ENCODE measurements around the gene RUSC2.
"Not testable (repeated sequence)": the region's sequence is repeated elsewhere in the genome, so short reads cannot be mapped to it uniquely, and the experiment has no call there.

RUSC2 gene

DNA sequence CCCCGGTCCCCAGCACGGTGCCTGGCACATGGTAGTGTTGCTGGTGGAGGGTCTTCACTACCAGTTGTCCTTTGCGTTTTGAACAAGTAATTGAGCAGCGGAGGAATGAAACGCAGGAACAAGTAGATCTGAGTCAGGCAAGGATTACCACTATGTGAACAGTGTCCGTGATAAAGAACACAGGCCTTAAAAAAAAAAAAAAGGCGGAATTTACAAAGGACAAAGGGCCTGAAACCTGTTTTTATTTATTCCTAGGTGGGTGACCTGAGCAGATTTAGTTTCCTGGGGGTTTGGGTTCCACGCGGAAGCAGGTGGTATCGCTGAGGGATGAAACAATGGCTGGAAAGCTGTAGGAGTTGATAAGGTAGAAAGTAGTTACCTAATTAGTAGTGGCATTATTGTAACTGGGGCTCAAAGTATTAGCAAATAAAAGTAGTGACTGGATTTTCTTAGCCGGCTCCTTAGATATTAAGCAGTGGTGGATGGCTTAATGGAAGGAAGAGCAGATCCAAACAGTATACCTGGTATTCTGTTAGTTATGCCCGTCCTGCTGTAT is 1.1 kb downstream of the RUSC2 start:
- DNase-seq, result no peak

DNA sequence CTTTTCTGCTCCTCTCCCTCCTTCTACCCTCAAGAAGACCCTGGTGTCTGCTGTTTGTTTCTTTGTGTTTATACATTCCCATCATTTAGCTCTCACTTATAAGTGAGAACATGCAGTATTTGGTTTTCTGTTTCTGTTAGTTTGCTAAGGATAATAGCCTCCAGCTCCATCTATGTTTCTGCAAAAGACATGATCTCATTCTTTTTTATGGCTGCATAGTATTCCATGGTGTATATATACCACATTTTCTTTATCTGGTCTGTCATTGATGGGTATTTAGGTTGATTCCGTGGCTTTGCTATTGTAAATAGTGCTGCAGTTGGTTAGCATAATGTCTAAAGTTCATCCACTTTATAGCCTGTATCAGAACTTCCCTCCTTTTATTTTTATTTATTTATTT is 3.2 kb downstream of the RUSC2 start:
- not testable (repeated sequence) for DNase-seq

DNA sequence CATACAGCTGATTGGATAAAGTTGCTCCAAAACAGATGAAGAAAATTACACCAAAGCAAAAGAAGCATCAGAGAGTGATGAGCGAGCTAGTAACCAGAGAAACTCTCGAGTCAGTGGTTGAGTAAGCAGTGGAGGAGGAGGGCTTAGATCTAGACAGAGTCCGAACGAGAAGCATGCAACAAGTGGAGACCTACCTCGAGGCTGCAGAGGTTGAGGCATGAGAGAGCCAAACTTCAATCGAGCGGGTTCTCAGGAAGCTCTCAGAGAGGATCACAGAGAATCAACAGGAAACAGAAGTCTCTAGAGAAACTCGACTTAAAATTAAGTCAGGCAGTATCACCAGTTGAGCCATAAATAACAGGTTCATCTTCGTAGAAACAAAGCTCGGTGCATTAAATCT is 6.1 kb downstream of the RUSC2 start:
- DNase-seq, result no peak

DNA sequence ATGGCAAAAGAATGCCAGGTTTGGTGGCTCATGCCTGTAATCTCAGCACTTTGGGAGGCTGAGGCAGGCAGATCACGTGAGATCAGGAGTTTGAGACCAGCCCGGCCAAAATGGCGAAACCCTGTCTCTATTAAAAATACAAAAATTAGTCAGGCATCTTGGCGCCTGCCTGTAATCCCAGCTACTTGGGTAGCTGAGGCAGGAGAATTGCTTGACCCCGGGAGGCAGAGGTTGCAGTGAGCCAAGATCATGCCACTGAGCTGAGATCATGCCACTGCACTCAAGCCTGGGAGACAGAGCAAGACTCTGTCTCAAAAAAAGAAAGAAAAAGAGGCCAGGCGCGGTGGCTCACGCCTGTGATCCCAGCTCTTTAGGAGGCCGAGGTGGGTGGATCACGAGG is 8.3 kb downstream of the RUSC2 start:
- DNase-seq, result not testable (repeated sequence)

DNA sequence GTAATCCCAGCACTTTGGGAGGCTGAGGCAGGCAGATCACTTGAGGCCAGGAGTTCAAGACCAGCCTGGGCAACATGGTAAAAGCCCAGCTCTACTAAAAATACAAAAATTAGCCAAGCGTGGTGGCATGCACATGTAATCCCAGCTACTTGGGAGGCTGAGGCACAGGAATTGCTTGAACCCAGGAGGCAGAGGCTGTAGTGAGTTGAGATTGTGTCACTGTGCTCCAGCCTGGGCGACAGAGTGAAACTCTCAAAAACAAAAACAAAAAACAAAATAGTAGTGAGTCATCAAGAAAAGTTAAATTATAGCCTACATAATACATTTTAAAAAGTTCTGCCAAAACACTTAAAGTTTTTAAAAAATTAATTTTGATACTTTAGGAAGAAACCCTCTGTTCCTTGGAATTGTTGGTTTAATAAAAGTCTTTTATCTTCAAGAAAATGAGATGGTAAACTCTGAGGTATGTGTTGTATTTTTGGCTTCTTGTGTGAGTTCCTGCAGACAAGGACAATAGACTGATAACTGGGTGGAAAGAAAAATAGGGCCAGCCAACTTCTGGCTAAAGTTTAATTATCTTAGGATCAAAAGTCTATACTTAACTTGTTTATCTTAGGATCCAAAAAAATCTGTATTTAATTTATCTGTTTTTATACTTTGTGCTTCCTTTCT is 9.3 kb downstream of the RUSC2 start:
- DNase-seq, result no peak

DNA sequence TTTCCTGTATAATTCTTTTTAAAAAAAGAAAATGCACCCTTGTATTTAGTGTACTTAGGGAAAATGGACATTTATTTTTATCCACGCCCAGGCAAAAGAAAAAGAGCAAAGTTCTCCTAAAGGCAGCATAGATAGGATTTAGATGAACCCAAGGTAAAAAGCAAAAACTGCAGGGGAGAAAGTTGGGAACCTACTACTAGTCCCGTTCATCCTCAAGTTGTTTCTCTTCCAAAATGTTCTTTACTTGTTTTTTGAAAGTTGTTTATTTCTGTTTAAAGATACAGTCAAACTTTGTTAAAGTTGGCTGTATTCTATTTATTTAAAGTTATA is 9.8 kb downstream of the RUSC2 start:
- DNase-seq, result no peak

DNA sequence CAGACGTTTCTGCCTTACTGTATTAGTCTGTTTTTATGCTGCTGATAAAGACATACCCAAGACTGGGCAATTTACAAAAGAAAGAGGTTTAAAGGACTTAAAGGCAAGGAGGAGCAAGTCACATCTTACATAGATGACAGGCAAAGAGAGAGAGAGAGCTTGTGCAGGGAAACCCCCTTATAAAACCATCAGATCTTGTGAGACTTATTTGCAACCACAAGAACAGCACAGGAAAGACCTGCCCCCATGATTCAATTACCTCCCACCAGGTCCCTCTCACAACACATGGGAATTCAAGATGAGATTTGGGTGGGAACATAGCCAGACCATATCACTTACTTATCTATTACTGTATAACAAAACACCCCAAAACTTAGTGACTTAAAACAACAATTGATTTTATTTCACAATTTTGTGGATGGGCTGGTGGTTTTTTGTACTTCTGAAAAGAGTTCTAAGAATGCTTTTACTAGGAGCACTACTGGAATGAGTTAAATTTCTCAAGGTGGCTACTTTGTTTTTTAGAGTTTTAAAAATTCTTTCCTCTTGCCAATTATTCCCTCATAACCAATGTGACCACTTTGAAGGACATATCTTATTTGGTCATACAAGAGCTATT is 10.3 kb downstream of the RUSC2 start:
- DNase-seq, result no peak

DNA sequence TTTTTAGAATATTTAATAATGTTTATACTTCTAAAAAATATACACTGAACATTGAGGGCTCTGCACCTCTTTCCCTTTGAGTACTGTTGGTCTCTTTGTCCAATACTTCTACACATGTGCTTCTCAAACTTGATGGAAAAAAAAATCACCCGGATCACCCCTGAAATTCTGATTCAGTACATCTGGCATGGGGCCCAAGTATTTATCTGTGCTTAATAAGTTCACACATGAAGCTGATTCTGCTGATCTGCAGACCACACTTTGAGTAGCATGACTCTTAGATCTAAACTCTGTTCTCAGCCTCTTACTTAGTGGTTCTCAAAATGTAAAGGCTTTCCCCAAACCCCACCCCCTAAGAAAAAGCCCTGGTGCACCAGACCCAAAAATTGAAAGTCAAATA is 12.0 kb downstream of the RUSC2 start:
- no peak for DNase-seq

DNA sequence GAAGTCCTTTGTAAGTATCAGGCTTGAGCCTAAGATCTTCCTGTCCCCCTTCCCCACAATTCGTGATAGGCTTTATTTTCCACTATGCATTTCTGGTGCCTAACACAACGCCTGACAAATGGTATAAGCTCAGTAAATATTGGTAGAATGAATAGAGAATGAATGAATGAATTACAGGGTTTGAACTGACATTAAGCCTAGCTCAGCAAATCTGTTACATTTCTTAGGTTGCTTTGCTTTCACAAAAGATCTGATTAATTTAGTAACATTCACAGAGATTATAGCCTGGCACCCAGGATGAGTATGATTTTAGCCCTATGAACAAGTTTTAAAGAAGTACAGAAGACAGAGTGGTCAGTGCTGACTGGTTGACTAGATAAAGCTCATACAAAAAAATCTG is 16.4 kb downstream of the RUSC2 start:
- no peak for DNase-seq

DNA sequence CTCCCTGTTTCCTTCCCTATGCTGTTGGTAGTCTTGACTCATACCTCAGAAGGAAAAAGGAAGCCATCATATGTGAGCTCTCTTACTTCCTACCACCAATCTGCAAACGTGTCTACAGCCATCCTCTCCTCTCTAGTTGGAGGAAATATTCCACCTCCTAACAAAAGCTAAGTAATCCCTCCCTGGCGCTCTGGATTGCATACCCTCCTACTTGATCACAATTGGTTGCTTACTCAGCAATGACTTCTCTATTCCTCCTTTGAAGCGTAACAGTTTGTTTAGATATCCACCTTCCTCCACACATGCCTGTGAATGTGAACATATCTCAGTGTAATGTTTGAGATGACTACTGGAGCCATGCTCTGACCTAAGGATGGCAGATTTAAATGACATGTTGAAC is 18.2 kb downstream of the RUSC2 start:
- DNase-seq, result no peak

DNA sequence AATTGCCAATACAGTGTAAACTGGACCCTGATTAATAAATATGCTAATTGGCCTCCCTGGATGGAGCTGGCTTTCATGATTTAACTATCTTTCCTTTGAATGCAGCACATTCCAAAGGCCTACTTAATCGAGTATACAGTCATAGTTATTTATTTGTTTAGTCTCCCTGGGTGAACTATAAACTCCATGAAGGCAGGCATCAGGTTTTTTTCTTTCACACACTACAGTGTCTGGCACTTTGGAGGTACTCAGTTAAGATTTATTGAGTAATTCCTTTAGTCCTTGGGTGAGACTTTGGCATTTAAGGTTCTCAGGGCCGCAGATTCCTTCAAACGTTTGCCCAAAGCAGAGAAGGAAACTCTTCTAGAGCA is 20.5 kb downstream of the RUSC2 start:
- no peak for DNase-seq

DNA sequence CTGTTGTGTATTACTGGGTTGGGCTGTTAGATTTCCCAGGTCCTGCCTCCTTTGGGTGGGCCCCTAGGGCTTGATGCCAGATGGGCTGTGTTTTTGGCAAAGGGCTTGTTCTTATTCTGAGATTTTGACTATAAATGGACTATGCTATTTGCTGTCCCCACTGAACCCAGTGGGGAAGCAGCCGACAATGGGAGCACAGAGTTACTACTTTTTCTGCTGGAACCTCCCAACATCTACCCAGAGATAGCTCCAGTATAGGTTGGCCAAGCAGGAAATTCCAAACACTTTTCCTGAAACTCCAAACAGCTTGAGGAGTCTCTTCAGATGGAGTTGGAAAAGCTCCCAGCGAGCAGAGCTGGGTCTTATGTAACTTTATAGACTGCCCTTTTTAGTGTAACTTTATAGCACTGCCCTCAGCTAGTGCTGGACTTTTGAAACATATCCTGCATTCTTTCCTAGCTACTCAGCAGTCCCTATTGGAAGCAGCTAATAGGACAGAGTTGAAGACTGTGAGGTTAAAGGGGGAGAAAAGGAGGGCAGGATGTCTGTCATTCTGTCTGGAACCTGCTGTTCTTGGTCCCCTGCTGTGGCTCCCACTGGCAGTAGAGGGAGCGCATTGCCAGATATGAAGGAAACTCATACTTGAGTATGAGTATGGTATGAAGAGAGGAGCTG is 21.0 kb downstream of the RUSC2 start:
- no peak for DNase-seq

DNA sequence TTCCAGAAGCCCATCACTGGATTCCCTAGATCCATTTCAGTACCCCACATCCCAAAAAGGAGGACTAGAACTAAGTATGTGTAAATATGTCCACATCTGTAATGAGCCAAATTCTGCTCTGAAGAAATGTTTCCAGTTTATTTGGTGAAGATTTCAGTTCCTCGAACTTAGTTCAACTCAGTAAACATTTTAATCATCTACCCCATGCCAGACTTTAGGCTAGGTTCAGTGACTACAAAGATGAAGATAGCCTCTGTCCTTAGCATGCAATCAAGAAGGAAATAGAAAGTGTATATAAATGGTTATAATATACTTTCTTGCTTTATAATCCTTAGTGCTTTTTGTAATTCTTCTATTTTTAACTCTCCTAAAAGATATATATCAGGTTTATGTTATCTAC is 21.5 kb downstream of the RUSC2 start:
- DNase-seq, result no peak

DNA sequence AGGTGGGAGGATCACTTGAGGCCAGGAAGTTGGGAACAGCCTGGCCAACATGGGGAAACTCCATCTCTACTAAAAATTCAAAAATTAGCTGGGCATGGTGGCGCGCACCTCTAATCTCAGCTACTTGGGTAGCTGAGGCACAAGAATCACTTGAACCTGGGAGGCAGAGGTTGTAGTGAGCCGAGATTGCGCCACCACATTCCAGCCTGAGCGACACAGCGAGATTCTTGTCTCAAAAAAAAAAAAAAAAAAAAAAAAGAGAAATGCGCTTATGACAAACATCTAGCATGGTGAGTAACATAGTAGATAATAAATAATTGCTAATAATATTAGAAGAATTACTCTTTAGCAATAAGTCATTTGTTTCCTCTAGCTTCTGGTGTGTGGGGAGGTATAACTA is 25.9 kb downstream of the RUSC2 start:
- DNase-seq, result no peak

DNA sequence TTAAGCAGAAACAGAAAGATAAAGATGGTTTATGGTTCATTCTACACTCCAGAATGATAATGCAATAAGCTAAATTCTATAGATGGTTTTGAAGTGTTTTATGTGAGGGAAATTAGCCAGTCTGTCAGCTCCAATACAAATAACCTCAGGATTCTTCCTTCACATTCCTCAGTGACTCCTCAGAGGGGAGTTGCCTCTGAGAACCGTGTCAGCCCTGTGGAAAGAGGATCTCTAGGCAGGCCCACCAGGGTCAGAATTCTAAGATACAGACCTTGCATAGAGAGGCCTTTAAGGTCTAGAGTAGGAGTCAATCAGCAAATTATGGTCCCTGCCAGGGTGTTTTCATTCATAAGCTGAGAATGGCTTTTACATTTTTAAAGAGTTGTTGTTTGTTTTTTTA is 26.6 kb downstream of the RUSC2 start:
- no peak for DNase-seq

DNA sequence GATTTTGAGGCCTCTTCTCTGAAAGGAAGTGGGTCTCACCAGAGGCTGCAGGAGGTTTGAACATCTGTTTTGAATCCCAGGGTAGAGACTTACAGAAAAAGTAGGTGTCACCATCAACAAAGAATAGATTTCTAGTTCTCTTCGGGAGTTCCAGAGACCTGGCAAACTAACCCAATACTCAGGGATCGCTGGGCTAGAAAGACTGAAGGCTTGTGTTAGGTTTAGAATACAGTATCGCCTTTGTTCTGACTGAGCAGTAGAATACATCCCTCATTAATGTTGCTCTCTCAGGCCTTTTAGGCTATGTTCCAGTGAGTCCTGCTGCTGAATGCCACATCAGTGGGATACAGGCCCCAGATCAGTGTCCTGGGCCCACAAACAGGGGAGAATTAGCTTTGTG is 27.2 kb downstream of the RUSC2 start:
- DNase-seq, result no peak

DNA sequence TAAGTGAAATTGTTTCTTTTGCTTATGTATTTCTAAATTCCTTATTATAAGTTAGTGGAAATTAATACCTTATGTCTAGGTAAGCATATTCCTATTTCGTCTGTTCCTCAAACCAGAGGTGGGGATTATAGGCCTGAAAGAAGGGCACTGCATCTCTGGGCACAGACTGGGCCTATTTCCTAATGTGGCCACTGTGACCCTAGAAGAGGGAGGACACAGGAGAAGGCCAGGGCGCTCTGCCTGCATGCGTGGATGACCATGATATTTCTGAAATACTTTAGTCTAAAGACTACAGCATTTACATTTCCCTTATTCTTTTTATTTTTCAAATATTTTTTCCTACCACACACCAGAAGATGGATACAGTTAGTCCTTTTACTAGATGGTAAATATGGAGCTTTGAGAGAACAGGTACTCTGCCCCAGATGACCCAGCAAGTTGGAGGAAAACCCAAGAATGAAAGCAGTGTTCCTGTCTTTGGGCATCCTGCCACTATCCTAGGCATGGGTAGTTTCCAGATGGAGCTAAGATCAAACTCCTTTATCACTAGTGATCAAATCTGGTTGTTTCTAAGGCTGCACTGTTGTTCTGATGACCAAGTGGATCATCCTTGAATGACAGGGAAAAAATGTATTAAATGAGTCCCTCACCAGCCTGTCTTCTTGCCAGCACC is 27.8 kb downstream of the RUSC2 start:
- DNase-seq, result no peak

DNA sequence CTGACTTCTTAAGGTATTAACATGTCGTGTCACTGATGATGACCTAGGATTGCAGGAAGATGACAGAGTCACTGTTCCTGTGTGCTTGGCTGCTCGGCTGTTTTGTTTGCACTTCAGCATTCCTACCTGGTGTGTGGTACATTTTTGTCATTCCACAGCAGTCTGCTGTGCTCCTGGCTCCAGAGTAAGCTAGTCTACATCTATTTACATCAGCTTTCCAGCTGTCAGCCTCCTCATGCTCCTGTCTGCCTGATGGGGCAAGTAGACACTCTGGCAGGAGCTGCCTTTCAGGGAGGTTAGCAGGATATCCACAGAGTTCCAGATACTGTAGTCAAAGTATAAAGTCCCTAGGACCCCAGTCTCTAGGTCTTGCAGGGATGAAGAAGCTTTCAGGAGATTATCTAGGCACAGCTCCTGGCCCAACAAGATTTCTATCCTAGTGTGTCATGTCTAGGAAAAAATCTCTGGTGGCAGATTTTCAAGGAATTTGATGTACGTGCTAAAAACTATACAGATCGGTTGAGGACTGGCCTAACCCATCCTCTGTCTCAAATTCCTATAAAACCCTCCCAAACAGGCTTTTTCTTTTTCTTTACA is 28.4 kb downstream of the RUSC2 start:
- no peak for DNase-seq

DNA sequence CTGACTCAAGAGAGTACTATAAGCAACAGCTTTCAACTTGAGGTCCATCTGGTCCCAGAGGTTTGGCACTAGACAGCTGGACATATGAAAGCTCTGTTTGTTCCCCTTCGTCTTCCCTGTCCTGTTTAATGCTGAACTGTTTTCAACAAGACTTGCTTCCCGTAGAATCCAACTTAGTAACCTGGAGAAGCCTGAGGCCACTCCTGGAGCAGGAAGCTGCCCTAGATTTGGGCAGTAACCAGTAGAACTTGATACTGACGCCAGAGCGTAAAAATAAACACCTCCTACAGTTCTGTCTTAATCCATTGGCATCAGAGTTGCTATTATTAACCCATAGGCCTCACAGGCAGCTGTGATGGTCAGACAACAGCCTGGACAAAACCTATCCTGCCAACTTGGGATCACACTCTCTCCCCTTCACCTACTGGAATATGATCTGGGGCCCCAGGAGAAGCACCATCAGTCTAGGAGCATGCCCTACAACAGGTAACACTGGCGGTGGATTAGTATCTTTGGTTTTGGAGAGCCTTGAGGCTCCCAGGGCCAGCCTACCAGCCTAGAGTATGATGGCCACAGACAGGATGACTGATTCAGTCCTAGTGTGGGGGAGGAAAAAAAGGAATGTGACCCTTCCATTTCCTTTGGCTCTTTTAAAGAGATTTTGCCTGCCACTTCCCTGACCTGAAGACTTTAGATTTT is 29.2 kb downstream of the RUSC2 start:
- no peak for DNase-seq

DNA sequence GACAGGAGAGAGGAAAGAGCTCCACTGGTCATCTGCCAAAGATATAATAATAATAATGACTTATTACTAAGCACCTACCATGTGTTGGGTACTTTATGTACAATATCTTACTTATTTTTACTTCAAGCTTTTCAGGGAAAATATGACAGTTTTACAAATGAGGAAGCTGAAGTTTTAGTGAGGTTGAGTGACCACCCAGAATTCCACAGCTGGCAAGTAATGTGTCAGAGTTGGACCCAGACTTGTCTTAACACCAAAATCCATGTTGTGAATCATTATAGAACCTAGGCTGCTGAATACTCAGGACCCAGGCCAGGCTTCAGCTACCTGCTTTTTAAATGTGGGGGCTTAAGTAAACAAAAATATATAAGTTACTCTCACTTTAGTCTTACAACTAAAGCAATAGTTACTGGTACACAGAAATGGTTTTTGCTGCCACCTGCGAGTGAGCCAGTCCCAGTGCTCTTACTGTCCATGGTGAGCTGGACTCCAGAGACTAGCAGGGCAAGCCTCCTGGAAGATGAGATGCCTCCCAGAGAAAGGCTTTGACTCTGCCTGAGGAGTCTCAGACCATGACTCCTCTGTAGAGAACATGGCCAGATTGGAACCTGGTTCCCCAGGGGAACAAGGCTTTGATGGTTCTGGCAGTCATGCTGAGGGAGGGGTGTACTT is 29.9 kb downstream of the RUSC2 start:
- DNase-seq, result no peak

DNA sequence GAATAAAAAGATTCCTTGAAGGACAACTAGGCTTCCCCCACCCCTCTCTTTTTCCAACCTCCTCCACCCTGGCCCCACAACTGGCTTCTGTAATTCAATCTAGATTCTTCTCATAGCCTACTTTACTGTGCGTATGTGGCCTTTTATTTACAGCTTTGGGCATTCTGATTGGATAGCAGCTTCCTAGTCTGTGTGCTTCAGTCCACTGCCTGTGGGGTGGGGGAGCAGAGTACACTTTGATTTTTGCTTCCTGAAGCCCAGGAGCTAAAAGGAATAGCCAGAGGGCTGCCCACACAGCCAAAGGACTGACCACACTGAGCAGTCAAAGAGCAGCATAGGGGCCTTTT is 30.4 kb downstream of the RUSC2 start:
- no peak for DNase-seq

DNA sequence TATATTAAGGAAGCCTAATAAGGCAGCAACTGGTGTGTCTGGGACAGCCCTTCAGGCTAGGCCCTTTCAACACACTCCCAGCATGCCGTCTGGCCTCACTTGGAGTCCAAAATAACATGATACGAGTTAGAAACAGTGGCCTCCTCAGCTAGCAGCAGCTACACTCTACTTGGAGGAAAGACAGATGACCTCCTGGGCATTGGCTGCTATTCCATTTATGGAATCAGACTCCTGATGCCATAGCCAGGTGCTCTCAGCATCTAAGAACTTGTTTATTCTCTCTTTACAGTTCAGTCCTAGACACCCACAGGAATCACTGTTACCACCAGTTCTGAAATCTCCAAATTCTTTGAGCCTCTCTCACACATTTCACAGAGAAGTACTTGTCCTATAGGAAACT is 31.8 kb downstream of the RUSC2 start:
- DNase-seq, result no peak

Data from activated T-cell treated with anti-CD3 and anti-CD28 coated beads for 4 hours (primary cell).